Activated CD8-positive, alpha-beta T cell treated with anti-CD3 and anti-CD28 coated beads for 36 hours (primary cell): Measurements from ENCODE around the gene DNM2. TPM values are rescaled to one million over a fixed set of nuclear protein-coding genes. Genes with fewer than 3 reads are reported as not detected.

ENCODE experiments used
- ATAC-seq: fragments of 200-7000 bp; cut with Tn5 transposase; one replicate; pipeline ENCODE4 v1.10.0; 2021; ENCODE audit warnings: mild to moderate bottlenecking, moderate library complexity
- CTCF ChIA-PET: fragments of 350-600 bp; sonication (Branson Sonifier 250); formaldehyde crosslinking; loops from one replicate; lab custom pipeline; 2021; ENCODE audit warnings: antibody characterized with exemption; lab: Charles Lee
- POLR2A ChIA-PET: fragments of 350-600 bp; sonication (Branson Sonifier 250); formaldehyde crosslinking; loops from one replicate; lab custom pipeline; 2021; ENCODE audit warnings: antibody characterized with exemption; lab: Charles Lee
- DNase-seq: peaks from one replicate; pipeline ENCODE4 v3.0.0-alpha.2; 2020
- H3K27ac Mint-ChIP-seq: one replicate; pipeline ENCODE4 v1.8.0; 2021; ENCODE audit warnings: mild to moderate bottlenecking, mixed read lengths
- H3K27me3 Mint-ChIP-seq: one replicate; pipeline ENCODE4 v1.8.0; 2021; ENCODE audit warnings: mixed read lengths
- H3K36me3 Mint-ChIP-seq: one replicate; pipeline ENCODE4 v1.8.0; 2021; ENCODE audit warnings: low read depth, mixed read lengths
- H3K4me1 Mint-ChIP-seq: one replicate; pipeline ENCODE4 v1.8.0; 2021; ENCODE audit warnings: low read depth, mixed read lengths
- H3K4me3 Mint-ChIP-seq: one replicate; pipeline ENCODE4 v1.8.0; 2021; ENCODE audit warnings: mild to moderate bottlenecking, moderate library complexity, mixed read lengths
- H3K9me3 Mint-ChIP-seq: one replicate; pipeline ENCODE4 v1.8.0; 2021; ENCODE audit warnings: mixed read lengths
- CTCF ChIP-seq: fragments of 200-600 bp; IDR thresholded peaks from one replicate; pipeline ENCODE4 v1.8.0; 2022; ENCODE audit warnings: antibody characterized with exemption, mild to moderate bottlenecking
- intact Hi-C: fragments of 100-400 bp; cut with micrococcal nuclease; formaldehyde crosslinking; loops from one replicate; pipeline ENCODE4 v1.10.0; 2022
- total RNA-seq, 2 experiments: library from RNA; stranded (reverse); gene quantifications; one replicate each; pipeline ENCODE4 v1.2.3, GENCODE V29; 2021

Gene DNM2
- total RNA-seq, 2 experiments from 2014 or later = 151 to 153 TPM

GRCh38 chr19:10763828-10764339 is 46.0 kb downstream of the DNM2 start:
- no peak for ATAC-seq
- Mint-ChIP-seq H3K36me3 (peaks cover 29% of the 10 kb centered on the region), H3K27ac (peak overlapping the region; percentile 87), H3K4me1 (peaks cover 58% of the 10 kb centered on the region), H3K9me3 (no peaks in the 10 kb centered on the region), H3K4me3 (no peak overlapping the region), H3K27me3 (no peaks in the 10 kb centered on the region)
- intact Hi-C loops = no loop called here
- TF ChIP-seq CTCF = no peak
- no peak for DNase-seq
- ChIA-PET POLR2A (no interaction called here), CTCF (no interaction called here)

DNA sequence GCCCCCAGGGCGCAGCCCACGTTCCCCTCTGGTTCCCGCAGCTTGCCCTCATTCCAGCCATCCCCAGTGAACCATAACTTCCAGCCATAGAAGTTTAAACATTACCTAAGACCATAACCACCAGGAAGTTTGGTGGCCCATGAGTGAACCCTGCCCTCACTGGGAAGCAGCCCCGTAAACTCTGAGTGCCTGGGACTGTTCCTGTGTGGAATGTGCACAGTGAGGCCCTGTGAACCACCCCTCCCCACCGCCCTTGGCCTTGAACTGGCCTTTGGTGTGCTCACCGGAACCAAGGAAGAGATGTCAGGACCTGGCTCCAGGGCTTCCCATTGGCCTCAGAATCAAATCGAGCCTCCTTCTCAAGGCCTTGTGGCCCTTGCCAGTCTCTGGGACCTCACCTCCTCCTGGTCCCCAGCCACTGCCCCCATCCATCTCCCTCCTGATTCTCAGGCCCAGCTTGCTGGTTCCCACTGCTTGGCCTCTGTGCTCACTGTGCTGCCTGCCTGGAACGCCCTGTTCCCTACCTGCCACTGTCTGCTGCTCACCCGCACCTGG is 46.5 kb downstream of the DNM2 start:
- intact Hi-C loops = no loop called here
- Mint-ChIP-seq H3K4me3 (no peak overlapping the region), H3K4me1 (peaks cover 53% of the 10 kb centered on the region), H3K27me3 (no peaks in the 10 kb centered on the region), H3K36me3 (peaks cover 24% of the 10 kb centered on the region), H3K27ac (no peak overlapping the region), H3K9me3 (no peaks in the 10 kb centered on the region)
- ATAC-seq (no peak), DNase-seq (no peak)
- TF ChIP-seq CTCF = no peak
- POLR2A ChIA-PET = no interaction called here
- CTCF ChIA-PET = interaction anchor here (1.4 kb wide), 1 partner anchor 37 kb away, joined by 3 read pairs; no protein-coding TSS in a partner anchor

DNA sequence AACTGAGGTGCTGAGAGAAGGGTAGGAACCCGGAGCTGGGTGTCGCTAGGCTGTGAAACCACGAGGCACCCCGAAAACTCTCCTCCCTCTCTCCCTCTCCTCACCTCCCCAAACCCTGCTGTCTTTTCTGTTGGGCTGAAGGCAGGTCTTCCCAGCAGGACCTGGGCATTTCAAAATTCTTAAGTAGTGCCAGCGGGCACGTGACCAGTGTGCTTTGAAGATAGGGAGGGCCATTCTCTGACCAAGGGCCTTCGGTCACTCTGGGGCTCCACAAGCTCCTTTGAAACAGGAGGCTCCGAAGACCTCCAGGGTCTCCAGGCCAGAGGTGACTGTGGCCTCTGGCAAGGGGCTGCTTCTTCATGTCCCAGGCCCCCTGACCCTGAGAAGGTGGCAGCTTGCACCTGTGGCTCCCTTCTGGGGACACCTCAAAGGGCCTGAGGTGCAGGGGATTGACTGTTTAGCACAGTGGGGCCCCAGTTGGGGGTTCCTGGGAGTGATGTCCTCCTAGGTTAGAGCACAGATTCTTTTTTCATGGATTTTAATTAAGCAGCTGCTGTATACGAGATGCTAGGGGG is 48.3 kb downstream of the DNM2 start:
- no peaks in the 10 kb centered on the region for H3K9me3 Mint-ChIP-seq
- no peak overlapping the region for H3K4me3 Mint-ChIP-seq
- ChIA-PET CTCF (interaction anchor here (1.1 to 1.8 kb wide), 3 partner anchors 35 to 49 kb away, joined by 3 to 6 read pairs (median 4); partner anchors contain the start of gene DNM2), POLR2A (interaction anchor here (1.0 to 1.3 kb wide), 3 partner anchors 11 to 45 kb away, joined by 3 to 4 read pairs (median 4); no protein-coding TSS in a partner anchor)
- DNase-seq (no peak), ATAC-seq (no peak)
- intact Hi-C loops = no loop called here
- H3K4me1 Mint-ChIP-seq = peaks cover 44% of the 10 kb centered on the region
- peaks cover 21% of the 10 kb centered on the region for H3K36me3 Mint-ChIP-seq
- H3K27ac Mint-ChIP-seq = no peak overlapping the region
- H3K27me3 Mint-ChIP-seq = no peaks in the 10 kb centered on the region
- TF ChIP-seq CTCF = no peak

- Mint-ChIP-seq H3K36me3 (peaks cover 15% of the 10 kb centered on the region), H3K27ac (peak overlapping the region; percentile 30), H3K9me3 (no peaks in the 10 kb centered on the region), H3K4me1 (peaks cover 41% of the 10 kb centered on the region), H3K27me3 (no peaks in the 10 kb centered on the region), H3K4me3 (no peak overlapping the region)
- ChIA-PET POLR2A (interaction anchor here (1.0 to 1.3 kb wide), 3 partner anchors 11 to 46 kb away, joined by 3 to 4 read pairs (median 4); no protein-coding TSS in a partner anchor), CTCF (interaction anchor here (1.1 to 1.8 kb wide), 2 partner anchors 36 to 49 kb away, joined by 4 to 6 read pairs; partner anchors contain the start of gene DNM2)
- no peak for DNase-seq
- TF ChIP-seq CTCF = no peak
- intact Hi-C loops = no loop called here
- ATAC-seq = no peak
Observed at GRCh38 chr19:10766671-10767201, 48.9 kb downstream of the DNM2 start.

GRCh38 chr19:10767726-10768125 is 49.8 kb downstream of the DNM2 start:
- no peak for TF ChIP-seq CTCF
- CTCF ChIA-PET = no interaction called here
- Mint-ChIP-seq H3K4me1 (peaks cover 31% of the 10 kb centered on the region), H3K9me3 (no peaks in the 10 kb centered on the region), H3K27me3 (no peaks in the 10 kb centered on the region), H3K27ac (no peak overlapping the region), H3K36me3 (peaks cover 14% of the 10 kb centered on the region), H3K4me3 (no peak overlapping the region)
- POLR2A ChIA-PET = interaction anchor here (1.6 kb wide), 1 partner anchor 50 kb away, joined by 8 read pairs; the partner anchor contains the start of gene DNM2
- no peak for DNase-seq
- no peak for ATAC-seq
- intact Hi-C loops = no loop called here
